Fibroblast of lung (primary cell): ENCODE data around the gene AKAP7. TPM values are rescaled to one million over a fixed set of nuclear protein-coding genes. Genes with fewer than 3 reads are reported as not detected.
"Not testable (repeated sequence)": the region's sequence is repeated elsewhere in the genome, so short reads cannot be mapped to it uniquely, and the experiment has no call there.

ENCODE experiments used
- DNase-seq, 2 donors: peaks; one replicate each; pipeline versions ENCODE4 v3.0.0 to v3.0.0-alpha.2; 2010; ENCODE audit warnings: low read depth in 2 of 2
- H2AFZ ChIP-seq: 2 replicates; pipeline ENCODE4 v1.5.1; 2012; ENCODE audit warnings: low read length, control low read depth, inconsistent platforms
- H3K27ac ChIP-seq: 2 replicates; pipeline ENCODE4 v1.5.1; 2011; ENCODE audit warnings: low read length, control low read depth; ENCODE audit not compliant: insufficient read depth
- H3K27me3 ChIP-seq: 2 replicates; pipeline ENCODE4 v1.5.1; 2011; ENCODE audit warnings: mild to moderate bottlenecking, low read length; ENCODE audit not compliant: control insufficient read depth, insufficient read depth
- H3K36me3 ChIP-seq: 2 replicates; pipeline ENCODE4 v1.5.1; 2011; ENCODE audit warnings: low read length; ENCODE audit not compliant: control insufficient read depth, insufficient read depth
- H3K4me1 ChIP-seq: 2 replicates; pipeline ENCODE4 v1.5.1; 2011; ENCODE audit warnings: low read length; ENCODE audit not compliant: control insufficient read depth, insufficient read depth; ENCODE audit errors: extremely low read depth
- H3K4me2 ChIP-seq: 2 replicates; pipeline ENCODE4 v1.5.1; 2011; ENCODE audit warnings: low read length, control low read depth; ENCODE audit not compliant: insufficient read depth; ENCODE audit errors: extremely low read depth
- H3K4me3 ChIP-seq, 4 experiments: fragments of 200-600 bp in 1 of 4; sonication (generic) in 1 of 4; replicated peaks in 1 of 4; 2 replicates each; pipeline ENCODE4 v1.5.1; 2011 to 2016; ENCODE audit warnings: low read length in 4 of 4, low read depth in 3 of 4, mild to moderate bottlenecking in 3 of 4, control low read depth in 2 of 4, inconsistent platforms in 1 of 4, mixed read lengths in 1 of 4; ENCODE audit not compliant: insufficient read depth in 1 of 4; ENCODE audit errors: control extremely low read depth in 1 of 4
- H3K79me2 ChIP-seq: 2 replicates; pipeline ENCODE4 v1.5.1; 2012; ENCODE audit warnings: mild to moderate bottlenecking, low read length, inconsistent platforms; ENCODE audit not compliant: control insufficient read depth, insufficient read depth
- H3K9ac ChIP-seq: 2 replicates; pipeline ENCODE4 v1.5.1; 2011; ENCODE audit warnings: mild to moderate bottlenecking, low read length, control low read depth; ENCODE audit not compliant: insufficient read depth
- H3K9me3 ChIP-seq: 2 replicates; pipeline ENCODE4 v1.5.1; 2012; ENCODE audit warnings: low read depth, low read length; ENCODE audit not compliant: control insufficient read depth, insufficient read depth
- H4K20me1 ChIP-seq: 2 replicates; pipeline ENCODE4 v1.5.1; 2011; ENCODE audit warnings: low read length; ENCODE audit not compliant: control insufficient read depth, insufficient read depth; ENCODE audit errors: extremely low read depth
- CTCF ChIP-seq, 2 donors: IDR thresholded peaks in 1 of 2; conservative IDR thresholded peaks in 1 of 2; 1 replicate in 1 of 2; 2 replicates in 1 of 2; pipeline ENCODE4 v1.5.1; 2011 to 2012; ENCODE audit warnings: low read length in 2 of 2, control low read depth in 1 of 2, inconsistent platforms in 1 of 2, low read depth in 1 of 2, mild to moderate bottlenecking in 1 of 2
- EZH2 ChIP-seq: IDR thresholded peaks from 2 replicates; pipeline ENCODE4 v1.5.1; 2012; ENCODE audit warnings: low read length, control low read depth, mild to moderate bottlenecking; ENCODE audit errors: missing control alignments
- polyA minus RNA-seq: library from RNA; depleted of rRNA, polyadenylated mRNA; stranded (reverse); fragments of >200 nt; gene quantifications from 2 replicates; pipeline ENCODE4 v1.2.3, GENCODE V29; 2011; ENCODE audit warnings: low replicate concordance
- polyA plus RNA-seq, 2 donors: library from polyadenylated mRNA; depleted of rRNA in 1 of 2; stranded (reverse) in 1 of 2; unstranded in 1 of 2; fragments of >200 nt; gene quantifications; 2 replicates each; pipeline ENCODE4 v1.2.1, GENCODE V29; 2011 to 2012; ENCODE audit warnings: missing spikeins in 1 of 2
- total RNA-seq: library from RNA; depleted of rRNA; stranded (reverse); fragments of >200 nt; gene quantifications from 2 replicates; pipeline ENCODE4 v1.2.1, GENCODE V29; 2014

Gene AKAP7
- total RNA-seq (5.8 and 7.7 TPM in 2 replicates), polyA plus RNA-seq (3.1 and 3.5 TPM in 2 replicates), polyA minus RNA-seq (not detected in 2 replicates)
- polyA plus RNA-seq (2012), result 2.9 and 3.0 TPM in 2 replicates

GRCh38 chr6:131135244-131136020 lies at the start of gene AKAP7:
Gene AKAP7 (plus strand): TSS chr6:131135467. CDS start chr6:131135764, 297 bp downstream.
- TF ChIP-seq EZH2, result no peak
- no peak for TF ChIP-seq CTCF (conservative IDR thresholded peaks at IDR 0.05 in 1 of 2, IDR thresholded peaks at IDR 0.05 in 1 of 2; ENCODE audit: low read depth in 1 of 2, low read length in 2 of 2)
- H3K4me3 ChIP-seq, result peak within 1 kb of the TSS; percentile 60 to 87 (median 80)
- no peaks in the 10 kb centered on the region for H3K36me3 ChIP-seq
- peak within 1 kb of the TSS; percentile 62 for H3K27ac ChIP-seq
- H3K27me3 ChIP-seq, result no peaks in the 10 kb centered on the region
- H3K79me2 ChIP-seq, result no peaks in the 10 kb centered on the region
- no peaks in the 10 kb centered on the region for H4K20me1 ChIP-seq
- peak within 1 kb of the TSS; percentile 98 for H3K4me2 ChIP-seq
- H3K9ac ChIP-seq, result peak within 1 kb of the TSS; percentile 62
- peaks cover 2% of the 10 kb centered on the region for H3K4me1 ChIP-seq
- no peaks in the 10 kb centered on the region for H3K9me3 ChIP-seq
- peak; percentile 61 to 64 for DNase-seq
- H2AFZ ChIP-seq, result peak within 1 kb of the TSS; percentile 86

- not testable (repeated sequence) for H3K4me3 ChIP-seq, H3K4me1 ChIP-seq, H3K27me3 ChIP-seq, H3K36me3 ChIP-seq, H2AFZ ChIP-seq, H3K9ac ChIP-seq, H3K4me2 ChIP-seq, H4K20me1 ChIP-seq, DNase-seq, H3K79me2 ChIP-seq, H3K27ac ChIP-seq, H3K9me3 ChIP-seq
Observed at GRCh38 chr6:131090339-131090738, 44.9 kb upstream of the AKAP7 start.

- not testable (repeated sequence) for H3K4me1 ChIP-seq, H3K36me3 ChIP-seq, H4K20me1 ChIP-seq, H3K27me3 ChIP-seq, H3K4me3 ChIP-seq, H3K79me2 ChIP-seq, H3K4me2 ChIP-seq, DNase-seq, H3K9ac ChIP-seq, H3K27ac ChIP-seq, H3K9me3 ChIP-seq, H2AFZ ChIP-seq
Observed at GRCh38 chr6:131091944-131092343, 43.3 kb upstream of the AKAP7 start.

- no peaks in the 10 kb centered on the region for H3K9me3 ChIP-seq
- H3K27me3 ChIP-seq, result no peaks in the 10 kb centered on the region
- H4K20me1 ChIP-seq, result no peaks in the 10 kb centered on the region
- no peak overlapping the region for H2AFZ ChIP-seq
- TF ChIP-seq CTCF (conservative IDR thresholded peaks at IDR 0.05 in 1 of 2, IDR thresholded peaks at IDR 0.05 in 1 of 2; ENCODE audit: low read depth in 1 of 2, low read length in 2 of 2) (no peak), EZH2 (no peak)
- no peak overlapping the region for H3K27ac ChIP-seq
- no peak overlapping the region for H3K4me2 ChIP-seq
- H3K4me1 ChIP-seq, result no peaks in the 10 kb centered on the region
- no peak overlapping the region for H3K9ac ChIP-seq
- H3K79me2 ChIP-seq, result no peaks in the 10 kb centered on the region
- no peak overlapping the region for H3K4me3 ChIP-seq
- no peaks in the 10 kb centered on the region for H3K36me3 ChIP-seq
- no peak for DNase-seq
Observed at GRCh38 chr6:131093334-131093733, 41.9 kb upstream of the AKAP7 start.
